Esophagus muscularis mucosa (tissue), 4 donors: ENCODE measurements around the gene PSG6.

Experiments
- EP300 ChIP-seq: sonication (generic); formaldehyde crosslinking; IDR thresholded peaks from one replicate; pipeline ENCODE4 v1.6.1; 2017; ENCODE audit warnings: antibody characterized with exemption
- POLR2A ChIP-seq: fragments of 450-650 bp; IDR thresholded peaks from one replicate; pipeline ENCODE4 v1.6.1; 2017; ENCODE audit warnings: antibody characterized with exemption, moderate library complexity, mild to moderate bottlenecking, low read depth
- POLR2AphosphoS5 ChIP-seq, 2 donors: sonication (generic); formaldehyde crosslinking; IDR thresholded peaks; one replicate each; pipeline ENCODE4 v1.6.1; 2017; ENCODE audit warnings: antibody characterized with exemption in 2 of 2
- TF ChIP-seq, protein P1 (sequence below), 3 experiments: fragments of 200-600 bp in 2 of 3; fragments of 450-650 bp in 1 of 3; sonication (generic) in 2 of 3; IDR thresholded peaks; one replicate each; pipeline ENCODE4 v1.5.1; 2017 to 2019; ENCODE audit warnings: antibody characterized with exemption in 3 of 3, mild to moderate bottlenecking in 2 of 3, moderate library complexity in 1 of 3

DNA sequence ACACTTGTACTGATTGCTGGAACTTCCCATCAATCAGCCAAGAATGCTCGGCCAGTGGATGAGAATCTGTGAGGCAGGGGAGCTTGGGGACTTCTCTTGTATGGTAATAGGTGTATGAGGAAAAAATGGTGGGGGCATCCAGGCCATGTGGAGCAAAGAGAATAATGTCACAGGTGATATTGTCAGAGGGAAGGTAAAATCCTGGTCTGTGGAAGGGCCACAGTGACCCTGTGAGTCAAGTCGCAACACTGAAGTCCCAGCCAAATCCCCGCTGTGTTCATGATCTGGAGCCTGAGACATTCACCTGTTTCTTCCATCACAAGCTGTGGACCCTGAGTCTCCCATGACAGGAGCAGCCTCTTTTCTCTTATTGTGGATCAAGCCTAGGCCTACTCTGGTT, 11.2 kb upstream of the PSG6 start:
- TF ChIP-seq, protein P1, sequence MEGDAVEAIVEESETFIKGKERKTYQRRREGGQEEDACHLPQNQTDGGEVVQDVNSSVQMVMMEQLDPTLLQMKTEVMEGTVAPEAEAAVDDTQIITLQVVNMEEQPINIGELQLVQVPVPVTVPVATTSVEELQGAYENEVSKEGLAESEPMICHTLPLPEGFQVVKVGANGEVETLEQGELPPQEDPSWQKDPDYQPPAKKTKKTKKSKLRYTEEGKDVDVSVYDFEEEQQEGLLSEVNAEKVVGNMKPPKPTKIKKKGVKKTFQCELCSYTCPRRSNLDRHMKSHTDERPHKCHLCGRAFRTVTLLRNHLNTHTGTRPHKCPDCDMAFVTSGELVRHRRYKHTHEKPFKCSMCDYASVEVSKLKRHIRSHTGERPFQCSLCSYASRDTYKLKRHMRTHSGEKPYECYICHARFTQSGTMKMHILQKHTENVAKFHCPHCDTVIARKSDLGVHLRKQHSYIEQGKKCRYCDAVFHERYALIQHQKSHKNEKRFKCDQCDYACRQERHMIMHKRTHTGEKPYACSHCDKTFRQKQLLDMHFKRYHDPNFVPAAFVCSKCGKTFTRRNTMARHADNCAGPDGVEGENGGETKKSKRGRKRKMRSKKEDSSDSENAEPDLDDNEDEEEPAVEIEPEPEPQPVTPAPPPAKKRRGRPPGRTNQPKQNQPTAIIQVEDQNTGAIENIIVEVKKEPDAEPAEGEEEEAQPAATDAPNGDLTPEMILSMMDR (IDR thresholded peaks at IDR 0.05), result no peak
- TF ChIP-seq EP300 (no peak), POLR2A (no peak), POLR2AphosphoS5 (IDR thresholded peaks at IDR 0.05) (no peak)
